OCI-LY1 (cell line): Measurements from ENCODE around the gene USP3.

ENCODE experiments used
- H2AFZ ChIP-seq: fragments of 200-600 bp; sonication (generic), shearing (Covaris generic); 2 replicates; pipeline ENCODE4 v1.6.0; 2014; ENCODE audit warnings: antibody characterized with exemption, mild to moderate bottlenecking, low read length
- H3F3A ChIP-seq: fragments of 200-600 bp; sonication (generic), shearing (Covaris generic); 2 replicates; pipeline ENCODE4 v1.6.0; 2014; ENCODE audit warnings: mild to moderate bottlenecking, antibody characterized with exemption, low read length, moderate library complexity; ENCODE audit not compliant: insufficient read depth
- H3K27ac ChIP-seq: fragments of 200-600 bp; sonication (generic); 2 replicates; pipeline ENCODE4 v1.5.1; 2014; ENCODE audit warnings: low read length, mixed run types, mild to moderate bottlenecking, low read depth; ENCODE audit not compliant: poor library complexity, severe bottlenecking
- H3K27me3 ChIP-seq: fragments of 200-600 bp; sonication (generic); 2 replicates; pipeline ENCODE4 v1.6.0; 2014; ENCODE audit warnings: antibody characterized with exemption, mild to moderate bottlenecking, low read length, moderate library complexity; ENCODE audit not compliant: insufficient read depth
- H3K36me3 ChIP-seq: fragments of 200-600 bp; sonication (generic); 2 replicates; pipeline ENCODE4 v1.6.1; 2014; ENCODE audit warnings: mild to moderate bottlenecking, antibody characterized with exemption, low read length, moderate library complexity, mixed read lengths; ENCODE audit not compliant: insufficient read depth
- H3K4me1 ChIP-seq: fragments of 200-600 bp; sonication (generic); 2 replicates; pipeline ENCODE4 v1.5.1; 2014; ENCODE audit warnings: mild to moderate bottlenecking, low read length, moderate library complexity; ENCODE audit not compliant: insufficient read depth, severe bottlenecking
- H3K4me2 ChIP-seq: fragments of 200-600 bp; sonication (generic), shearing (Covaris generic); 2 replicates; pipeline ENCODE4 v1.6.1; 2014; ENCODE audit warnings: low read length
- H3K4me3 ChIP-seq: fragments of 200-600 bp; sonication (generic); 2 replicates; pipeline ENCODE4 v1.5.1; 2014; ENCODE audit warnings: low read length, low read depth, mild to moderate bottlenecking, mixed read lengths; ENCODE audit not compliant: poor library complexity, severe bottlenecking
- H3K79me2 ChIP-seq: fragments of 200-600 bp; shearing (Covaris generic); 2 replicates; pipeline ENCODE4 v1.6.1; 2016; ENCODE audit warnings: mixed run types, low read length, mixed read lengths; ENCODE audit not compliant: insufficient read depth
- H3K9ac ChIP-seq: fragments of 200-600 bp; sonication (generic), shearing (Covaris generic); 2 replicates; pipeline ENCODE4 v1.6.1; 2014; ENCODE audit warnings: mild to moderate bottlenecking, low read length, mixed read lengths
- H3K9me2 ChIP-seq: fragments of 200-600 bp; sonication (generic), shearing (Covaris generic); 2 replicates; pipeline ENCODE4 v1.6.1; 2014; ENCODE audit warnings: low read depth, mild to moderate bottlenecking, low read length, mixed read lengths
- H3K9me3 ChIP-seq: fragments of 200-600 bp; shearing (Covaris generic); 2 replicates; pipeline ENCODE4 v1.6.1; 2014; ENCODE audit warnings: low read length, mixed read lengths
- H4K20me1 ChIP-seq: fragments of 200-600 bp; sonication (generic), shearing (Covaris generic); 2 replicates; pipeline ENCODE4 v1.6.0; 2016; ENCODE audit warnings: mild to moderate bottlenecking, low read length; ENCODE audit not compliant: insufficient read depth
- EZH2 ChIP-seq: fragments of 200-600 bp; sonication (generic), shearing (Covaris generic); IDR thresholded peaks from 2 replicates; pipeline ENCODE4 v1.8.0; 2017; ENCODE audit warnings: borderline replicate concordance, mixed run types, mild to moderate bottlenecking, antibody characterized with exemption, low read length, moderate library complexity, mixed read lengths
- TF ChIP-seq, protein P1 (sequence below): fragments of 200-600 bp; sonication (generic), shearing (Covaris generic); IDR thresholded peaks from 2 replicates; pipeline ENCODE4 v1.5.1; 2017; ENCODE audit warnings: mild to moderate bottlenecking, antibody characterized with exemption, low read length, moderate library complexity, mixed read lengths

Gene USP3

GRCh38 chr15:63480441-63480821 is 24.0 kb upstream of the USP3 start:
- H3K27me3 ChIP-seq: no peaks in the 10 kb centered on the region
- H3K27ac ChIP-seq: peak overlapping the region; percentile 100
- H3K4me2 ChIP-seq: peak overlapping the region; percentile 74
- peak overlapping the region; percentile 56 for H3K9ac ChIP-seq
- peak overlapping the region; percentile 36; the same call in 1 of the 2 replicates for H2AFZ ChIP-seq
- H3F3A ChIP-seq: peaks cover 7% of the 10 kb centered on the region; the same call in 1 of the 2 replicates
- TF ChIP-seq EZH2: no peak
- TF ChIP-seq, protein P1, sequence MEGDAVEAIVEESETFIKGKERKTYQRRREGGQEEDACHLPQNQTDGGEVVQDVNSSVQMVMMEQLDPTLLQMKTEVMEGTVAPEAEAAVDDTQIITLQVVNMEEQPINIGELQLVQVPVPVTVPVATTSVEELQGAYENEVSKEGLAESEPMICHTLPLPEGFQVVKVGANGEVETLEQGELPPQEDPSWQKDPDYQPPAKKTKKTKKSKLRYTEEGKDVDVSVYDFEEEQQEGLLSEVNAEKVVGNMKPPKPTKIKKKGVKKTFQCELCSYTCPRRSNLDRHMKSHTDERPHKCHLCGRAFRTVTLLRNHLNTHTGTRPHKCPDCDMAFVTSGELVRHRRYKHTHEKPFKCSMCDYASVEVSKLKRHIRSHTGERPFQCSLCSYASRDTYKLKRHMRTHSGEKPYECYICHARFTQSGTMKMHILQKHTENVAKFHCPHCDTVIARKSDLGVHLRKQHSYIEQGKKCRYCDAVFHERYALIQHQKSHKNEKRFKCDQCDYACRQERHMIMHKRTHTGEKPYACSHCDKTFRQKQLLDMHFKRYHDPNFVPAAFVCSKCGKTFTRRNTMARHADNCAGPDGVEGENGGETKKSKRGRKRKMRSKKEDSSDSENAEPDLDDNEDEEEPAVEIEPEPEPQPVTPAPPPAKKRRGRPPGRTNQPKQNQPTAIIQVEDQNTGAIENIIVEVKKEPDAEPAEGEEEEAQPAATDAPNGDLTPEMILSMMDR: no peak
- no peaks in the 10 kb centered on the region for H3K9me3 ChIP-seq
- no peaks in the 10 kb centered on the region for H4K20me1 ChIP-seq
- peaks cover 89% of the 10 kb centered on the region for H3K4me1 ChIP-seq
- H3K9me2 ChIP-seq: no peaks in the 10 kb centered on the region
- peak overlapping the region; percentile 31 for H3K4me3 ChIP-seq
- no peaks in the 10 kb centered on the region for H3K79me2 ChIP-seq
- H3K36me3 ChIP-seq: no peaks in the 10 kb centered on the region

DNA sequence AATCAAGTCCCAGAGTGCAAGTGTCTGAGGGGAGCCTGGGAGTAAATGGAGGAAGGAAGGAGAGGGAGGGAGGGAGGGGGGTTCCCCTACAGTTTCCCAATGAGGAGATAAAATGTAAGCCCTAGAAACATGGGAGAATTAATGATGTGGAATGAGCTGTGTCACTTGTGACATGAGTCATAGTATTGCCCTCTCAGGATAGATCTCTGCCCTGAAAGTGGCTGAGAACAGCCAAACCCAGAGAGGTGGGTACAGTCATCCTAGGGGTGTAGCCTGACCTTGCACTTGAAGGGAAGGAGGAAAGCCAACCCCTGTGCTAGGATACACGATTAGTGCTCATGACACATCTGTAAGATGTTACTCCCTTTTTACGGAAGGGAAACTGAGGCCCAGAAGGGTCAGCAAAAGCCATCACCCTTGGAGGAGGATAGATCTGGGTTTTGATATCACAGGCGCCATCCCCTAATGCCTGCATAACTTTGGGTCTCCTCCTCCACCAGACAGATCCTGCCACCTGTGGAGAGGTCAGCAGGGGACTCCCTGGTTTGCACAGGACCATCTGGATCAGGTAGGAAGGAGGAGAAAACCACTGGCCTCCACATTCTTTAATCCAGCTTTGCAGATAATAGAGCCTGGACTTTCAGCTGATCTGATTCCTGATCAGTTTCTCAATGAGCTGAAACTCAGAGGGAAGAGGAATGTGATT is 23.1 kb upstream of the USP3 start:
- no peak overlapping the region for H3K4me3 ChIP-seq
- H3K9ac ChIP-seq: peak overlapping the region; percentile 56; the same call in 1 of the 2 replicates
- H3K36me3 ChIP-seq: no peaks in the 10 kb centered on the region
- H3K9me3 ChIP-seq: no peaks in the 10 kb centered on the region
- no peaks in the 10 kb centered on the region for H3K27me3 ChIP-seq
- H3K27ac ChIP-seq: peak overlapping the region; percentile 100
- TF ChIP-seq, protein P1: no peak
- no peak for TF ChIP-seq EZH2
- peaks cover 7% of the 10 kb centered on the region; the same call in 1 of the 2 replicates for H3F3A ChIP-seq
- H3K79me2 ChIP-seq: no peaks in the 10 kb centered on the region
- peak overlapping the region; percentile 74; the same call in 1 of the 2 replicates for H3K4me2 ChIP-seq
- peaks cover 89% of the 10 kb centered on the region for H3K4me1 ChIP-seq
- H3K9me2 ChIP-seq: no peaks in the 10 kb centered on the region
- H2AFZ ChIP-seq: no peak overlapping the region
- no peaks in the 10 kb centered on the region for H4K20me1 ChIP-seq

- Histone ChIP-seq H3K4me3 (no peak overlapping the region), H3K9me2 (no peaks in the 10 kb centered on the region), H3F3A (peaks cover 7% of the 10 kb centered on the region; the same call in 1 of the 2 replicates), H3K27ac (peak overlapping the region; percentile 81), H3K27me3 (no peaks in the 10 kb centered on the region), H3K4me1 (peaks cover 91% of the 10 kb centered on the region), H3K9me3 (no peaks in the 10 kb centered on the region), H3K9ac (no peak overlapping the region), H3K4me2 (no peak overlapping the region), H4K20me1 (no peaks in the 10 kb centered on the region), H3K36me3 (no peaks in the 10 kb centered on the region), H2AFZ (no peak overlapping the region), H3K79me2 (no peaks in the 10 kb centered on the region)
- no peak for TF ChIP-seq EZH2
- TF ChIP-seq, protein P1: no peak
These were observed 21.5 kb upstream of the USP3 start for GRCh38 chr15:63482874-63483323.
